Activated effector memory CD4-positive, alpha-beta T cell treated with Interleukin-2 at 50 U/mL for 16 hours (primary cell): Measurements from ENCODE around the gene SYCE1L.
"Not testable (repeated sequence)": the region's sequence is repeated elsewhere in the genome, so short reads cannot be mapped to it uniquely, and the experiment has no call there.

Experiments
- DNase-seq: peaks from one replicate; pipeline ENCODE4 v3.0.0-alpha.2; 2020

The SYCE1L gene, protein sequence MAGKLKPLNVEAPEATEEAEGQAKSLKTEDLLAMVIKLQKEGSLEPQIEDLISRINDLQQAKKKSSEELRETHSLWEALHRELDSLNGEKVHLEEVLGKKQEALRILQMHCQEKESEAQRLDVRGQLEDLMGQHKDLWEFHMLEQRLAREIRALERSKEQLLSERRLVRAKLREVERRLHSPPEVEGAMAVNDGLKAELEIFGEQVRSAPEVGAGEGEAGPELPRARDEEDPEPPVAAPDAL

GRCh38 chr16:77199211-77199610 is at the start of gene SYCE1L:
Gene SYCE1L (plus strand): TSS chr16:77199408. CDS start chr16:77199452, 44 bp downstream.
- DNase-seq = no peak

GRCh38 chr16:77157346-77158058 is 41.7 kb upstream of the SYCE1L start:
- no peak for DNase-seq

- no peak for DNase-seq
Observed at GRCh38 chr16:77158293-77158692, 40.9 kb upstream of the SYCE1L start.

- no peak for DNase-seq
Observed at GRCh38 chr16:77165006-77165405, 34.2 kb upstream of the SYCE1L start.

GRCh38 chr16:77165536-77166236 is 33.5 kb upstream of the SYCE1L start:
- not testable (repeated sequence) for DNase-seq

DNA sequence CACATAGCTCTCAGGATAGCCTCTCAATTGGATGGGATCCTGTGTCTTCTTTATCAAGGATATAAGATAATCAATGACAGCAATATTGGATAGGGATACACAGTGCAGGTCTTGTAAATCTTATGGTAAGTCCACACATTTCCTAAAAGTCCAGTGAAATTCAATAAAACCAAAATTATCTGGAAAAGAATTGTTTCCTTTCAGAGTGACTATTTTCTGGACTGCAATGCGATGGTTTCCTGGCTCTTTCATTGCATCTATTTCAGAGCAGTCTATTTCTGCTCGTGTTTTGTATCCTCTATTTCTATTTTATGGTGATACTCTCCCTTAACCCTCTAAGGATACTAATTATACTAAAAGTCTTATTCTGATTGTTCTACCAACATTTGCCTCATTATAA is 32.5 kb upstream of the SYCE1L start:
- DNase-seq = no peak

DNA sequence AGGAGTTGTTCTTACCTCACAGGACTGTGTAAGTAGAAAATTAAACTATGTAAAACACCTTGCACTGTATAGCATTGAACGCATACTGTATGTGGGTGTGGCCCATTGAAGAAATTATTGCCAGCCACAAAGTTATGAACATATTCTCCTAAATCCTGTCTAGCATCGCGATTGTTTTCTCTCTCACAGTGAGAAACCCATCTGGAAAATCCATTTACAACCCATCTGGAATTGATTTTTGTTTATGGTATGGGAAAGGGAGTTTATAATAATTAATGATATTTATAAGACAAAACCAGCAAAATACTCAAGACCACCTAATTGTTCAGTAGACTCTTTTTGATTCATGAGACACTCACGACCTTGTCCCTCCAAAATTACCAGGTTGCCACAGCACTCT is 30.3 kb upstream of the SYCE1L start:
- no peak for DNase-seq

GRCh38 chr16:77169650-77170236 is 29.5 kb upstream of the SYCE1L start:
- DNase-seq = no peak

- no peak for DNase-seq
Observed at GRCh38 chr16:77170805-77171204, 28.4 kb upstream of the SYCE1L start.

DNA sequence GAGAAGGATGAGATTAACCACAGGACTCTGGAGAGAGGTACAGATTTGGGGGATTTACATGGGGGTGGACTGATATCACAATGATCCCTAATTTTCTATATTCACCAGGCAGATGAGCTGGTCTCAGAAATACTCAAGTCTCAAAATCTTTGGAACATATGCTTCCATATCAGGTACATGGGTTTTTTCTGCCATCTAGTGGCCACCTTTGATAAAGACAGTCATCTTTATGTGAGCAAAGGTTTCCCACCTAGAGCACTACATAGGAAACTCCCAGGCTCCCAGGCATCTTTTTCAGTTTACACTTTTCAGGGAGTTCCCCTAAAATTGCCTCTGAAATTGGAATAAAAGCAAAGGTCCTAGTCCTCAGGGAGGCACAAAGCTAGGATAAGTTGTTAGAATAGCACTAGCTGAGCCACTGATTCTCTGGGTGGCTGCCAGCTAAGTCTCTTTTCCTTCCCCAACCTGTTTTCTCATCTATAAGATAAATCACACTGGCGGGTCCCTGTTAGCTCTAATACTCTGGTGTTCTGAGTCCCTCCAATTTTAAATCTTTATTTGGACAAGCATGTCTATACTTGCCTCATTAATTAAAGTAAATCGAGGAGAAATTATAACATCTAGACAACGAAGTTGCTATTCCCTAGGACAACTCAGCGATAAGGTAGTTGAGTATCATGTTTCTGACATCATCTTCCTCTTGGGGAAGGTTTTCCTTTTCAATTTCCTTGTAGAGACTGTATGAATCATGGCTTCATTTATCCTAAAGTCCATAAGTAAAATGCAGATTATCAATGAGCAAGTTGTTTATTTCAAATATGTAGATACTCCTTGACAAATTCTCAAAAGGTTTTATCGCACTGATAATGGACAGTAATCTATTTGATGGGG is 27.2 kb upstream of the SYCE1L start:
- DNase-seq = no peak

GRCh38 chr16:77172951-77173350 is 26.3 kb upstream of the SYCE1L start:
- no peak for DNase-seq

DNA sequence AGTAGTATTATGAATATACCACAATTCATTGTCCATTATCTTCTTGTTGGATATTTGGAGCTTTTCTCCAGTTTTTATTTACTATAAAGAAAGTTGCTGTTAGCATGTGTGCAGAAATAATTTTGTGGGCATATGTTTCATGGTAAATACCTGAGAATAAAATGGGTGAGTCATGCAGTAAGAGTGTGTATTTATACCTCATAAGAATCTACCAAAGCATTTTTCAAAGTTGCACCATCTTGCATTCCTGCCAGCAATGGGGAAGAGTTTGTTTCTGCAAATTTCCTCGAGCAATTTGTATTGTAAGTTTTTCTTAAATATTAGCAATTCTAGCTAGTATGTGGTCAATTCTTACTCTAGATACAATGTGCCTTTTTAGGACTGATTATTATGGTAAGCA is 16.1 kb upstream of the SYCE1L start:
- DNase-seq = no peak

GRCh38 chr16:77186298-77186697 is 12.9 kb upstream of the SYCE1L start:
- not testable (repeated sequence) for DNase-seq

GRCh38 chr16:77190190-77190477 is 9.1 kb upstream of the SYCE1L start:
- no peak for DNase-seq

- DNase-seq = peak; percentile 91
Observed at GRCh38 chr16:77190478-77191258, 8.5 kb upstream of the SYCE1L start, which contains the start of gene MON1B. Gene MON1B (plus strand): TSS chr16:77191190. CDS start chr16:77191486, 296 bp downstream.

DNA sequence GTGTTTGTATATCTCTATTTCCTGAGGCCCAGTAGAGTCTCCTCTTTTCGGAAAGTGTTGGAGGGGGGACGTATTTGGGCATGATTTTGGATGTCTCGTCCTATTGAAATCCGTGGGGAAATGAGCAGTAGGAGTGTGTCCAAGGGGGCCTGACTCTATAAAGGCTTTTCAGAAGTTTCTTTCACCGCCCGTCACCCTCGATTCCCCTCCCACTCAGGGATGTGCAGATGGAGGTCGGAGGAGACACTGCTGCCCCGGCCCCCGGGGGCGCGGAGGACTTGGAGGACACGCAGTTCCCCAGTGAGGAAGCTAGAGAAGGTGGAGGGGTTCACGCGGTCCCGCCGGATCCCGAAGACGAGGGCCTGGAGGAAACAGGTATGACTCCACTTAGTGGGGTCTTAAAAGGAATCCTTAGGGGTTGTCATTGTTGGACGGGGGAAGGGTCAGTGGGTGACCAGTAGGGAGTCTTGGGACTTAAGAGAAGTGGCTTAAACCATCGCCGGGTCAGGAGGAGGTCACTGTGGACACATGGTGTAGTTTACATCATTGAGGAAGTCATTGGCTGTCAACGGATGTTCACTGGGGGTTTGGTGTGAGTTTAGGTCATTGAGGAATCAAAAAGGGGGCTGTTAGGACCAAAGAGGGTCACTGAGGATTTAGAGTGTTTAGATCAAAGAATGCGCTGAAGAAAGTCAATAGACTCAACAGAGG is 7.8 kb upstream of the SYCE1L start:
- DNase-seq = no peak

GRCh38 chr16:77193377-77193776 is 5.8 kb upstream of the SYCE1L start:
- DNase-seq = no peak

DNA sequence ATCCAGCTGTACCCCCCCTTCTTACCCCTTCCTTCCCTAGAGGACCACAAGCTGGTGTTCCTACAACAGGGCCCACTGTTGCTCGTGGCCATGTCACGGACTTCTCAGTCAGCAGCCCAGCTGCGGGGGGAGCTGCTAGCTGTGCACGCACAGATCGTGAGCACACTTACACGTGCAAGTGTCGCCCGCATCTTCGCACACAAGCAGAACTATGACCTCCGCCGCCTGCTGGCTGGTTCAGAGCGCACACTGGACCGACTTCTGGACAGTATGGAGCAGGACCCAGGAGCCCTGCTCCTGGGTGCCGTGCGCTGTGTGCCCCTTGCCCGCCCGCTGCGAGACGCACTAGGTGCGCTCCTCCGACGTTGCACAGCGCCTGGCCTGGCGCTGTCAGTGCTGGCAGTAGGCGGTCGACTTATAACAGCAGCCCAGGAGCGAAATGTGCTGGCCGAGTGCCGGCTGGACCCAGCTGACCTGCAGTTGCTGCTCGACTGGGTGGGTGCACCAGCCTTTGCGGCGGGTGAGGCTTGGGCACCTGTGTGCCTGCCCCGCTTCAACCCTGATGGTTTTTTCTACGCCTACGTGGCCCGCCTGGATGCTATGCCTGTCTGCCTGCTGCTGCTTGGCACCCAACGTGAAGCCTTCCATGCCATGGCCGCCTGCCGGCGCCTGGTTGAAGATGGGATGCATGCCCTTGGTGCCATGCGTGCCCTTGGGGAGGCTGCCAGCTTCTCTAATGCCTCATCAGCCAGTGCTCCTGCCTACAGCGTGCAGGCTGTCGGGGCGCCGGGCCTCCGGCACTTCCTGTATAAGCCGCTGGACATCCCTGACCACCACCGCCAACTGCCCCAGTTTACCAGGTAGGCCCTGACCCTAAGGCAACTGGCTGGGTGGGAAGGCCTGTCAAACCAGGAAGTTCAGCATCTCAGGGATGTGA is 4.6 kb upstream of the SYCE1L start:
- no peak for DNase-seq

GRCh38 chr16:77195411-77195810 is 3.8 kb upstream of the SYCE1L start:
- no peak for DNase-seq

- DNase-seq = no peak
Observed at GRCh38 chr16:77197747-77198146, 1.5 kb upstream of the SYCE1L start.
